Stimulated activated CD4-positive, alpha-beta T cell treated with anti-CD3 and anti-CD28 coated beads, Interleukin-1b, Interleukin-23, amount 100 ng/mL, for 48 hours (primary cell): ENCODE data around the gene KLK7.
"Not testable (repeated sequence)": the region's sequence is repeated elsewhere in the genome, so short reads cannot be mapped to it uniquely, and the experiment has no call there.

Experiments
- DNase-seq: peaks from one replicate; pipeline ENCODE4 v3.0.0-alpha.2; 2020

The KLK7 gene

DNA sequence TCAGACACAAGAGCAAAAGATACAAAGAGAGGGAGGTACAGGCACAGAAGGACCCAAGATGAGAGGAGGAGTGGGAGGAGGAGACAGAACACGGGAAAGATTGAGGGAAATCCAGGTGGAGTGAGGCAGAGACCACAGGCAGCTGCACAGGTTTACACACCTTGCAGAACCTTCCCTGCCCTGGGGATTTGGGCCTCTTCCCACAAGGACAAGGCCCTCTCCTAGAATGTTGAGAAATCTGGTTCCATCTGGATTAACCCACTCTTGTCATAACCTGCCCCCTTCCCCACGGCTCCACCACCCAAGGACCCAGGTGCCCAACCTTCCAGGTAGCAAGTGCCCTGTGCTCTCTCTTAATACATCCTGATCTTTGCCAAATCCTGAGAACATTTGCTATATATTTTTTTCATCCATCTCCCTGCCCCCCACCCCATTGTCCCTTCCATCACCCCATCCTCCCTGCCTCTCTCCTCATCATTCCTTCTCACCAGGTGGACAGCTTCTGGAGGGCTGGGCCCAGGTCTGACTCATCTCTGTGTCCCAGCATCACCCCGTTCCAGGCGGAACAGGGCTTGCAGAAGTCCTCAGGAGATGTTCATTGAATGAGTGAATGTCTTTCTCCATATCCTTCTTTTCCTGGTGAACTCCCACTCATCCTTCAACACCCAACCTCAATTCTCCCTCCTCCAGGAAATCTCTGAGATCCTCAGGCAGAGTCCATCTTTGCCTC is 26.5 kb upstream of the KLK7 start:
- no peak for DNase-seq

GRCh38 chr19:51009061-51009891 is 25.6 kb upstream of the KLK7 start:
- DNase-seq, result no peak

- no peak for DNase-seq
These were observed 23.8 kb upstream of the KLK7 start for GRCh38 chr19:51007488-51007887.

- no peak for DNase-seq
These were observed 22.7 kb upstream of the KLK7 start for GRCh38 chr19:51006406-51006805.

DNA sequence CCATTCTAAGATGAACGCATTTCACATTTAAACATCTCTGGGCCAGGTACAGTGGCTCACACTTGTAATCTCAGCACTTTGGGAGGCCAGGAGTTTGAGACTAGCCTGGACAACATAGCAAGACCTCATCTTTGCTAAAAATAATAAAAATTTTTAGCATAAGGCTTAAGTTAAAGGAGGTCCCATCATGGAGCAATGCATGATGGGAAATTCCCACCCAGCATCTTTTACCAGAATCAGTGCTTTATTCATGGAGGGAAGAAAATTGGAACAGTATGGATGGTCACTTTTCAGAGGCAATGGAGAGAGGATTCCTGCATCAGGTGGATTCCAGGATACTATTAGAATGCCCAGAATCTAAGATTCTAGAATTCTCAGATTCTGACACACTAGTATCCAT is 21.5 kb upstream of the KLK7 start:
- DNase-seq, result no peak

GRCh38 chr19:51003316-51003715 is 19.6 kb upstream of the KLK7 start:
- DNase-seq, result no peak

- DNase-seq, result peak; percentile 44
These were observed 19.0 kb upstream of the KLK7 start for GRCh38 chr19:51002542-51003311.

DNA sequence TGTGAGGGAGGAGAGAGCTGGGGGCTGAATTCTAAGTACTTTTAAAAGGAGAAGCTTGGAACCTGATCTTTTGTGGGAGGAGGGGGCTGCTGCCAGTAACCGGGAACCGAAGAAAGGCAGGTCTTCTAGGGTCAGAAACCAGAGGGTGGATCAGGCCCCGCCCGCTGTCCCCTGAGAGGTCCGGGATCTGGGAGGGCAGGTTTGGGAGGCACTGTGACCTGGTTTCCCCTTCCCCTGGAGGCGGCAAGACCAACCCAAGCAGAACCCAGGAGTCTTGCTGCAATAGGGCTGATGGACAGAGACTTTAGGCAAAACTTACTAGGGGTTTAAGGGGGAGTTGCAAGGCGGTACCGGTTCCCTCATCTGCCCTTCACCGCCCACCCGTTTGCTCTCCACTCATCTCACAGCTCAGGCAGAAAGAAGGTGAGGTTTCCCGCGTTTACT is 18.4 kb upstream of the KLK7 start:
- DNase-seq, result no peak

DNA sequence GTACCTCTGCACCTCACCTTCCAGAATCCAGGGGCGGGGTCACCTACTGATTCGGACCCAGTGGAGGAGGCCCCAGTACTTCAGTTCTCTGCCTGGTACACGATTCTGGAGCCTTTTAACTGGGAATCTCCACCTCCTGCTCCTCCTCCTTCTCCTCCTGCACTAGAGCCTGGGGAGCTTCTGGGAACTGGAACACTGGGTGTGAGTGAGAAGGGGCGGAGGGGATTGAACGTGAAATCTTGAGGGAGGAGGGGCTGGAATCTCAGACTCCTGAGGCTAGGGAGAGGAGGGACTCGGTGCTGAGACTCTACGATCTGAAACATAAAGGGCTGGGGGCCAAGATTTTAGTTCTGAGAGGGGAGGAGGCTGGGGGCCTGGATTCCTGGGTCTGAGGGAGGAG is 17.8 kb upstream of the KLK7 start, which contains the start of gene KLK8:
Gene KLK8 (minus strand): TSS at position 90 of the 400 bp plus-strand sequence. CDS start 437 bp downstream, outside the sequence.
- no peak for DNase-seq

GRCh38 chr19:51000981-51001380 is 17.3 kb upstream of the KLK7 start:
- no peak for DNase-seq

- DNase-seq, result no peak
These were observed 16.7 kb upstream of the KLK7 start for GRCh38 chr19:51000426-51000825.

- DNase-seq, result no peak
These were observed 15.0 kb upstream of the KLK7 start for GRCh38 chr19:50998686-50999085.

DNA sequence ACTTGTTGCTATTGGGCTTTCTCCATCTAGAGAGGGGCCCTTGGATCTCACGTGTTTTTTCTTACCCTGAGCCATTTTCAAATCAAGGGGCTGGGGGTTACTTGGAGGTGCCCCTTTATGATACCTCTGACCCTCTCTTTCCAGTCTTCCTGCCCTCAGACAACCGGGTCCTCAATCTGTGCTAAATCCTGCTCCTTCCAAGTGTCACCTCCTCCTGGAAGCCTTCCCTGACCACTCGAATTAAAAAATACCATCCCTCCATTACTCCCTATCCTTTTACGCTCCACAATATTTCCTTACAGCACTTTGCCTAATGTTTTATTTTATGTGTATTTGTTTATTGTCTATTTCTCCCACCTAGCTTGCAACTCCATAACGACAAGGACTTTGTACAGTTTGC is 14.3 kb upstream of the KLK7 start:
- no peak for DNase-seq

GRCh38 chr19:50994129-50994528 is 10.4 kb upstream of the KLK7 start:
- DNase-seq, result peak; percentile 8

GRCh38 chr19:50992666-50993035 is 8.9 kb upstream of the KLK7 start:
- no peak for DNase-seq

DNA sequence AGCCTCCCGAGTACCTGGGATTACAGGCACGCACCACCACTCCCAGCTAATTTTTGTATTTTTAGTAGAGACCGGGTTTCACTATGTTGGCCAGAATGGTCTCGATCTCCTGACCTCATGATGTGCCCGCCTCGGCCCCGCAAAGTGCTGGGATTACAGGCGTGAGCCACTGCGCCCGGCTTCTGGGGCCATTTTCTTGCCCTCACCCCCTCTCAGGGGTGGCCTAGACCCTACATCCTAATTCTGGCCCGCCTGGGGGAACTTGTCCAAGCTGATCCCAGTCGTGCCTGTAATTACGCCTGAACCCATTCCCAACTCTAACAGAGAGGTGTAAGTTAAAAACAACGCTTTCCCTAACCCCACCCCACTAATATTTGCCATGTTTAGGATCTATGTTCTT is 699 bp upstream of the KLK7 start:
- DNase-seq, result not testable (repeated sequence)

- no peak for DNase-seq
These were observed 1.5 kb downstream of the KLK7 start for GRCh38 chr19:50982186-50982585.

GRCh38 chr19:50981587-50982146 is 2.0 kb downstream of the KLK7 start:
- DNase-seq, result no peak

- DNase-seq, result no peak
These were observed 3.5 kb downstream of the KLK7 start for GRCh38 chr19:50980208-50980607.

DNA sequence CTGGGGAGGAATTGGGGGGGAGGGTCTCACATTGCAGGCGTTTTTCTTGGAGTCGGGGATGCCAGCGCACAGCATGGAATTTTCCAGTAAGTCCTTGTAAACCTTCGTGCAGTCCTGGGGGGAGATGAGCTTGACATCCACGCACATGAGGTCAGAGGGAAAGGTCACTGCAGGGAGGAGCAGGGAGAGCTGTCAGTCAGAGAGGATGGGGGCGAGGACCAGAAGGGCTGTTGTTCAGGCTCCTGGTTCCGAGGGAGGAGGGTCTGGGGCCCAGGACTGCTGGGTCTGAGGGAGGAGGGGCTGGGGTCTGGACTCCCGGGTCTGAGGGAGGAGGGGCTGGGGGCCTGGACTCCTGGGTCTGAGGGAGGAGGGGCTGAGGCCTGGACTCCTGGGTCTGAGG is 4.0 kb downstream of the KLK7 start:
- no peak for DNase-seq

DNA sequence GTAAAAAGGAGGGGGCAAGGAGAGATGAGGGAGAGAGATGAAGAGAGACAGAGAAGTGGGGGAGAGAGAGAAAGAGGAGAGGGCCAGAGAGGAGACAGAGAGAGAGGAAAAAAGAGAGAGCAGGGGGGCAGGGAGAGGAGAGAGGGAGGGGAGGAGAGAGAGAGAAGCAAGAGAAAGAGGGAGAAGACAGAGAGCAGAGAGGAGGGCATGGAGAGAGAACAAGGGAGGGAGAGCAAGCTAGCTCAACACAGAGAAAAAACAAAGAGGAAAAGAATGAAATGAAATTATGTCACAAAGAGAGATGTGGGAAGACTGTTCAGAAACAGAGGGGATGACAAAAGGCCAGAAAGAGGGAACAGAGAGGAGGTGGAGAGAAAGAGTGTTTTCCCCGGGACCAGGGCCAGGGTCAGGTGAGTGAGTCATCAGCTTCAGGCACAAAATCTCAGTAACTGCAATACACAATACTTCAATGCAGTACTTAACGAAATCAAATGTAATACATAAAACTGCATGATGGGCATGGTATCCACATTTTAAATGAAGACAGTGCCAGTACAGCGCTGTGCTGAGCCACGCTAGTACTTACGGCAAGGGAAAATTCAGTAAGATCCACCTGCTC is 4.8 kb downstream of the KLK7 start:
- no peak for DNase-seq

GRCh38 chr19:50977626-50978025 is 6.1 kb downstream of the KLK7 start:
- no peak for DNase-seq

- DNase-seq, result no peak
These were observed 8.0 kb downstream of the KLK7 start for GRCh38 chr19:50975766-50976165.
